K562 (cell line): ENCODE results near the gene C4orf51.

Experiments
- CBX3 ChIP-seq, 2 experiments: IDR thresholded peaks; 1 replicate in 1 of 2; 2 replicates in 1 of 2; pipeline ENCODE4 v1.6.1; 2012; ENCODE audit warnings: inconsistent platforms in 2 of 2, low read length in 2 of 2, borderline replicate concordance in 1 of 2, control low read depth in 1 of 2
- CBX8 ChIP-seq: fragments of 200-600 bp; sonication (generic); IDR thresholded peaks from 2 replicates; pipeline ENCODE4 v1.6.1; 2012; ENCODE audit warnings: borderline replicate concordance, mixed run types, low read depth, mild to moderate bottlenecking, moderate library complexity, mixed read lengths, low read length, control low read depth, inconsistent platforms; ENCODE audit not compliant: poor library complexity, severe bottlenecking; ENCODE audit errors: extremely low read depth
- CHD4 ChIP-seq: fragments of 200-600 bp; sonication (generic); IDR thresholded peaks from 3 replicates; pipeline ENCODE4 v1.6.1; 2012; ENCODE audit warnings: low read depth, mild to moderate bottlenecking, mixed read lengths, low read length, inconsistent platforms; ENCODE audit not compliant: insufficient read depth, insufficient replicate concordance, poor library complexity, severe bottlenecking
- ETV5 ChIP-seq: sonication (generic); formaldehyde crosslinking; IDR thresholded peaks from 2 replicates; pipeline ENCODE4 v1.4.0; 2020; ENCODE audit warnings: low read depth, mild to moderate bottlenecking, missing genetic modification reagents
- EZH2 ChIP-seq: IDR thresholded peaks from 2 replicates; pipeline ENCODE4 v1.6.1; 2012; ENCODE audit warnings: low read depth, mild to moderate bottlenecking, inconsistent platforms, low read length, borderline replicate concordance
- HDAC6 ChIP-seq: IDR thresholded peaks from 2 replicates; pipeline ENCODE4 v1.6.1; 2012; ENCODE audit warnings: low read depth, mild to moderate bottlenecking, control low read depth, inconsistent platforms, low read length, moderate library complexity
- JUN ChIP-seq, 2 experiments: sonication (generic) in 1 of 2; formaldehyde crosslinking in 1 of 2; IDR thresholded peaks; 2 replicates each; pipeline versions ENCODE4 v1.6.1 to v1.8.0; 2012 to 2022; ENCODE audit warnings: borderline replicate concordance in 2 of 2, mild to moderate bottlenecking in 2 of 2, improper control_type of control experiment in 1 of 2, low read depth in 1 of 2, low read length in 1 of 2, missing genetic modification reagents in 1 of 2
- POLR2A ChIP-seq: fragments of 450-650 bp; conservative IDR thresholded peaks from 2 replicates; pipeline ENCODE4 v1.6.1; 2016
- POLR2AphosphoS5 ChIP-seq: IDR thresholded peaks from 2 replicates; pipeline ENCODE4 v1.6.1; 2011; ENCODE audit warnings: mild to moderate bottlenecking, low read depth, low read length, moderate library complexity; ENCODE audit not compliant: control insufficient read depth, insufficient read depth
- RFX5 ChIP-seq: IDR thresholded peaks from 2 replicates; pipeline ENCODE4 v1.6.1; 2011; ENCODE audit warnings: low read depth, mild to moderate bottlenecking, improper control_type of control experiment, low read length
- SRSF3 ChIP-seq: fragments of 200-400 bp; formaldehyde crosslinking; IDR thresholded peaks from 2 replicates; pipeline ENCODE4 v1.6.1; 2016; ENCODE audit warnings: mild to moderate bottlenecking, low read length, moderate library complexity; ENCODE audit not compliant: insufficient read depth
- ZNF76 ChIP-seq: fragments of 250-450 bp; sonication (Bioruptor Pico); IDR thresholded peaks from 2 replicates; pipeline ENCODE4 v1.4.0; 2020; ENCODE audit warnings: mild to moderate bottlenecking, moderate library complexity, borderline replicate concordance
- TF ChIP-seq, protein P1 (sequence below): IDR thresholded peaks from 2 replicates; pipeline ENCODE4 v1.6.1; 2011; ENCODE audit warnings: borderline replicate concordance, low read depth, mild to moderate bottlenecking, moderate library complexity, low read length; ENCODE audit not compliant: insufficient read depth, poor library complexity, severe bottlenecking

DNA sequence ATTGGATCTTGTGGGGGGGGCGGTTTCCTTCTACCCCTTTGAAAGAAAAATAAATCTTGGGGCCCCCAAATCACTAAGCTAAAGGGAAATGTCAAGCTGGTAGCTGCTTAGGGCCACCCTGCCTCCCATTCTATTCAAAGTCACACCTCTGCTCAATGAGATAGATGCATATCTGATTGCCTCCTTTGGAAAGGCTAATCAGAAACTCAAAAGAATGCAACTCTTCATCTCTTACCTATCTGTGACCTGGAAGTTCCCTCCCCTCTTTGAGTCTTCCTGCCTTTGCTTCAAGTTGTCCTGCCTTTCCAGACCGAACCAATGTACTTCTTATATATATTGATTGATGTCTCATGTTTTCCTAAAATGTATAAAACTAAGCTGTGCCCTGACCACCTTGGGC, 7.0 kb downstream of the C4orf51 start:
- TF ChIP-seq POLR2AphosphoS5 (no peak), HDAC6 (no peak), CBX8 (no peak), CHD4 (no peak), EZH2 (no peak), RFX5 (no peak), ZNF76 (CRISPR knock-in tag) (no peak), POLR2A (no peak), SRSF3 (no peak), ETV5 (no peak), CBX3 (IDR thresholded peaks at IDR 0.05; ENCODE audit: borderline replicate concordance in 1 of 2, low read length in 2 of 2) (no peak), JUN (IDR thresholded peaks at IDR 0.05; ENCODE audit: borderline replicate concordance, low read depth, low read length) (no peak), JUN (CRISPR knock-in tag; IDR thresholded peaks at IDR 0.05; ENCODE audit: borderline replicate concordance) (no peak)
- TF ChIP-seq, protein P1, sequence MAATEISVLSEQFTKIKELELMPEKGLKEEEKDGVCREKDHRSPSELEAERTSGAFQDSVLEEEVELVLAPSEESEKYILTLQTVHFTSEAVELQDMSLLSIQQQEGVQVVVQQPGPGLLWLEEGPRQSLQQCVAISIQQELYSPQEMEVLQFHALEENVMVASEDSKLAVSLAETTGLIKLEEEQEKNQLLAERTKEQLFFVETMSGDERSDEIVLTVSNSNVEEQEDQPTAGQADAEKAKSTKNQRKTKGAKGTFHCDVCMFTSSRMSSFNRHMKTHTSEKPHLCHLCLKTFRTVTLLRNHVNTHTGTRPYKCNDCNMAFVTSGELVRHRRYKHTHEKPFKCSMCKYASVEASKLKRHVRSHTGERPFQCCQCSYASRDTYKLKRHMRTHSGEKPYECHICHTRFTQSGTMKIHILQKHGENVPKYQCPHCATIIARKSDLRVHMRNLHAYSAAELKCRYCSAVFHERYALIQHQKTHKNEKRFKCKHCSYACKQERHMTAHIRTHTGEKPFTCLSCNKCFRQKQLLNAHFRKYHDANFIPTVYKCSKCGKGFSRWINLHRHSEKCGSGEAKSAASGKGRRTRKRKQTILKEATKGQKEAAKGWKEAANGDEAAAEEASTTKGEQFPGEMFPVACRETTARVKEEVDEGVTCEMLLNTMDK: no peak
